ENCODE data around the gene SAFB.

Gene SAFB

DNA sequence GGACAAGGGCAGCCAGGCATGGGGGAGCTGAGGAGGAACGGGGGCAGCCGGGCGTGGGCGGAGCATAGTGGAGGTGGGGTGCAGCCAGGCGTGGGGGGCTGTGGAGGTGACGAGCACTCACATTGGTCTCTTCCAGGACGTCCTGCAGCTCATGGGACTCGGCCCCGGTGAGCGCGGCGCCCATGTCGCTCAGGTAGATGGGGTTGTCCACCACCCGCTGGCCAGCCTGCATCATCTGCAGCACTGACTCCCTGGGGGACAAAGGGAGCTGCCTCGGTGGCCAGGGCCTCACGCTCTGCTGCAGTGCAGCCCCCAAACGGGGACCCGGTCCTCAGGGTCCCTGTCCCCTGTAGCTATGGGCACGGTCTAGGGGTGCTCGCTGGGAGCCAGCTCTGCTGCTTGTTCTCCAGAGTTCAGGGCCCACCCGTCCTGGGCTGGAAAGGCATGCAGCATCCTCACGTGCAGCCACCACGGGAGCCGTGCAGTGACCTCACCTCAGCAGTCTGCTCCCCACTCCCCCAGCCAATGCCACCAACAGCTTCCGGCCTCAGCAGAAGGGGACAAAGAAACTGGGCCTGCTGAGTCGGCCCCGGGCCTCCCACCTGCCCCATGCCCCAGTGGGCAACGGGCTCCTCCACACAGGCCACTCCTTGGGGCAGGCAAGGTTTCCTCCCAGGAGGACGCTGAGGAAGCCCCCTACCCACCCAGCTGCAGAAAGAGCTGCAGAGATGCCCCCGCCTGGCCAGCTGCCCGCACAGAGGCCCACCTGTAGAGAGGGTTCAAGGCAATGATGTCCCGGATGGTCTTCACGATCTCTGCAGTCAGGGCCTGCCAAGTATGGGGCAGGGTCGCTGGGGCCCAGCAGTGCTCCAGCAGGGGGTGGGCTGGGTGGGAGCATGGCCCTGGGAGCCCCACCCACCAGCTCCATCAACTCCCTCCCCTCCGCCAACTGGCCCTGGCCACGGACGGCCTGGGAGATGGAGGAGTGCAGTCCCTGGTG, 85.0 kb downstream of the SAFB start:
- H3K36me3 Mint-ChIP-seq (ENCODE audit: insufficient read depth): peaks cover 43% of the 10 kb centered on the region
- DNase-seq (ENCODE audit: low spot score in 2 of 2) (no peak), ATAC-seq (replicated peaks; ENCODE audit: extremely low read depth, poor library complexity, severe bottlenecking) (no peak)
- H3K27me3 Mint-ChIP-seq: no peaks in the 10 kb centered on the region
- H3K9me3 Mint-ChIP-seq: no peaks in the 10 kb centered on the region
- no peak overlapping the region for H3K4me3 Mint-ChIP-seq
- H3K4me1 Mint-ChIP-seq: no peaks in the 10 kb centered on the region
- peak overlapping the region; percentile 10 for H3K27ac Mint-ChIP-seq (ENCODE audit: low read depth)

GRCh38 chr19:5711025-5711424, 88.1 kb downstream of the SAFB start:
- H3K36me3 Mint-ChIP-seq (ENCODE audit: insufficient read depth): peaks cover 34% of the 10 kb centered on the region

GRCh38 chr19:5711713-5712161, 88.9 kb downstream of the SAFB start:
- Mint-ChIP-seq H3K27ac (ENCODE audit: low read depth) (no peak overlapping the region), H3K36me3 (ENCODE audit: insufficient read depth) (peaks cover 28% of the 10 kb centered on the region)
- no peak for ATAC-seq (replicated peaks; ENCODE audit: extremely low read depth, poor library complexity, severe bottlenecking)

More at GRCh38 chr19:5711025-5711424, 88.1 kb downstream of the SAFB start:
- H3K9me3 Mint-ChIP-seq: no peaks in the 10 kb centered on the region
- no peaks in the 10 kb centered on the region for H3K4me1 Mint-ChIP-seq
- ATAC-seq (replicated peaks; ENCODE audit: extremely low read depth, poor library complexity, severe bottlenecking): no peak
- H3K27me3 Mint-ChIP-seq: no peaks in the 10 kb centered on the region
- H3K4me3 Mint-ChIP-seq: no peak overlapping the region
- DNase-seq (ENCODE audit: low spot score in 2 of 2): no peak
- H3K27ac Mint-ChIP-seq (ENCODE audit: low read depth): no peak overlapping the region

GRCh38 chr19:5713228-5713627, 90.3 kb downstream of the SAFB start:
- H3K4me1 Mint-ChIP-seq: peaks cover 4% of the 10 kb centered on the region
- peaks cover 27% of the 10 kb centered on the region for H3K36me3 Mint-ChIP-seq (ENCODE audit: insufficient read depth)
- H3K27me3 Mint-ChIP-seq: no peaks in the 10 kb centered on the region
- no peak overlapping the region for H3K4me3 Mint-ChIP-seq
- H3K9me3 Mint-ChIP-seq: no peaks in the 10 kb centered on the region
- peak overlapping the region; percentile 19 for H3K27ac Mint-ChIP-seq (ENCODE audit: low read depth)
- ATAC-seq (replicated peaks; ENCODE audit: extremely low read depth, poor library complexity, severe bottlenecking) (no peak), DNase-seq (ENCODE audit: low spot score in 2 of 2) (no peak)

More at GRCh38 chr19:5711713-5712161, 88.9 kb downstream of the SAFB start:
- no peak overlapping the region for H3K4me3 Mint-ChIP-seq
- DNase-seq (ENCODE audit: low spot score in 2 of 2): no peak
- H3K27me3 Mint-ChIP-seq: no peaks in the 10 kb centered on the region
- H3K4me1 Mint-ChIP-seq: no peaks in the 10 kb centered on the region
- no peaks in the 10 kb centered on the region for H3K9me3 Mint-ChIP-seq

GRCh38 chr19:5714816-5715215, 91.9 kb downstream of the SAFB start:
- peaks cover 23% of the 10 kb centered on the region for H3K36me3 Mint-ChIP-seq (ENCODE audit: insufficient read depth)

DNA sequence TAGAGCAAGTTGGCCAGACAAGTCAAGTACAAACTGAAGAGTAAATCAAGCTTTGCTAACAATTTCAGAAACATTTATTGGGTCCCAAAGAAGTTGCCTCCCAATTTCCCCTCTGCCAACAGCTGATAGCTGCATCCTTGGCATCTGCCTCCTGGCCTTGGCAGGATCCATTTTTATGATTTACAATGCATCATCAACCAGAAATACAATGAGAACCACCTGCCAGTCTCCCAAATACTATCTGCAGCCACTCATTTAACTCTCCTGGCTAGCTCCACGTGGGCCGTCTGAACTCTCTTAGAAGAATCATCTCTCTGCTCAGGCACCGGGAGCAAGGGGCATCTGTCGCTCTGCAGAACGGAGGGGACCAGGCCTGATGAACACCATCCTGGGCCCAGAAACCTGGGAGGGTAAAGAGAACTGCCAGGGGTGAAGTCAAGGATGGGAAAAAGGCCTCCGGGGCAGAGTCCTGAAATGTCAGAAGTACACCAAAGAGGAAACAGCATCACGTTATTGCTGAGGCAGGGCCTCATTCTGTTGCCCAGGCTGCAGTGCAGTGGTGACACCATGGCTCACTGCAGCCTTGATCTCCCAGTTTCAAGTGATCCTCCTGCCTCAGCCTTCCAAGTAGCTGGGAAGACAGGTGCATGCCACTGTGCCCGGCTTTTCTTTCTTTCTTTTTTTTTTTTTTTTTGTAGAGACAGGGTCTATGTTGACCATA, 94.5 kb downstream of the SAFB start:
- no peaks in the 10 kb centered on the region for H3K9me3 Mint-ChIP-seq

More at GRCh38 chr19:5714816-5715215, 91.9 kb downstream of the SAFB start:
- no peak overlapping the region for H3K4me3 Mint-ChIP-seq
- DNase-seq (ENCODE audit: low spot score in 2 of 2): no peak
- no peaks in the 10 kb centered on the region for H3K9me3 Mint-ChIP-seq
- H3K27ac Mint-ChIP-seq (ENCODE audit: low read depth): no peak overlapping the region
- H3K27me3 Mint-ChIP-seq: no peaks in the 10 kb centered on the region
- no peak for ATAC-seq (replicated peaks; ENCODE audit: extremely low read depth, poor library complexity, severe bottlenecking)
- peaks cover 13% of the 10 kb centered on the region for H3K4me1 Mint-ChIP-seq

More for the DNA sequence above, 94.5 kb downstream of the SAFB start:
- Mint-ChIP-seq H3K27ac (ENCODE audit: low read depth) (peak overlapping the region; percentile 80), H3K4me1 (peaks cover 13% of the 10 kb centered on the region), H3K4me3 (peak overlapping the region; percentile 22), H3K27me3 (no peaks in the 10 kb centered on the region), H3K36me3 (ENCODE audit: insufficient read depth) (peaks cover 24% of the 10 kb centered on the region)
- ATAC-seq (replicated peaks; ENCODE audit: extremely low read depth, poor library complexity, severe bottlenecking) (no peak), DNase-seq (ENCODE audit: low spot score in 2 of 2) (no peak)
